Natural killer cell treated with Interleukin-12 subunit alpha and Interleukin-12 subunit beta and Interleukin-15 and Interleukin-18, amount 100 ng/mL, for 72 hours (primary cell): Measurements from ENCODE around the gene MROH2B. TPM values are rescaled to one million over a fixed set of nuclear protein-coding genes. Genes with fewer than 3 reads are reported as not detected.

Source experiments
- ATAC-seq, 2 donors: fragments of 150-1000 bp; cut with Tn5 transposase in 1 of 2; sonication (Bioruptor Pico), chemical (Tn5 transposase) in 1 of 2; 2 replicates each; pipeline ENCODE4 v1.10.0; 2021
- DNase-seq: peaks from one replicate; pipeline ENCODE4 v3.0.0; 2022; ENCODE audit warnings: low spot score
- H3K27ac Mint-ChIP-seq, 2 donors: 1 replicate in 1 of 2; 2 replicates in 1 of 2; pipeline ENCODE4 v1.8.0; 2022; ENCODE audit warnings: mixed read lengths in 2 of 2, mild to moderate bottlenecking in 1 of 2, moderate library complexity in 1 of 2
- H3K27me3 Mint-ChIP-seq, 2 donors: 1 replicate in 1 of 2; 2 replicates in 1 of 2; pipeline ENCODE4 v1.8.0; 2022; ENCODE audit warnings: mixed read lengths in 2 of 2
- H3K36me3 Mint-ChIP-seq: one replicate; pipeline ENCODE4 v1.8.0; 2022; ENCODE audit warnings: mixed read lengths
- H3K4me1 Mint-ChIP-seq, 2 donors: 1 replicate in 1 of 2; 2 replicates in 1 of 2; pipeline ENCODE4 v1.8.0; 2022; ENCODE audit warnings: low read depth in 2 of 2, mixed read lengths in 2 of 2, mild to moderate bottlenecking in 1 of 2
- H3K4me3 Mint-ChIP-seq: one replicate; pipeline ENCODE4 v1.8.0; 2022; ENCODE audit warnings: mixed read lengths
- H3K9me3 Mint-ChIP-seq: 2 replicates; pipeline ENCODE4 v1.8.0; 2022; ENCODE audit warnings: mixed read lengths
- total RNA-seq, 2 donors: library from RNA; stranded (reverse); gene quantifications; one replicate each; pipeline ENCODE4 v1.2.3, GENCODE V29; 2022

MROH2B gene
- not detected for total RNA-seq

GRCh38 chr5:41071242-41071641 lies at the start of gene MROH2B:
Gene MROH2B, minus strand, starts transcription at chr5:41071342. Its CDS starts 490 bp downstream, at chr5:41070852.
- H3K4me3 Mint-ChIP-seq, result no peak within 1 kb of the TSS
- H3K9me3 Mint-ChIP-seq, result no peaks in the 10 kb centered on the region
- no peaks in the 10 kb centered on the region for H3K4me1 Mint-ChIP-seq
- no peaks in the 10 kb centered on the region for H3K27me3 Mint-ChIP-seq
- no peak within 1 kb of the TSS for H3K27ac Mint-ChIP-seq
- ATAC-seq (no peak), DNase-seq (no peak)
- H3K36me3 Mint-ChIP-seq, result no peaks in the 10 kb centered on the region

- Mint-ChIP-seq H3K27me3 (no peaks in the 10 kb centered on the region), H3K36me3 (no peaks in the 10 kb centered on the region), H3K9me3 (peaks cover 4% of the 10 kb centered on the region), H3K4me1 (no peaks in the 10 kb centered on the region), H3K4me3 (no peak overlapping the region), H3K27ac (no peak overlapping the region)
- DNase-seq, result no peak
- ATAC-seq, result peak in 1 of 2 donors; percentile 36
Measured at GRCh38 chr5:41120600-41120999, 49.5 kb upstream of the MROH2B start.

DNA sequence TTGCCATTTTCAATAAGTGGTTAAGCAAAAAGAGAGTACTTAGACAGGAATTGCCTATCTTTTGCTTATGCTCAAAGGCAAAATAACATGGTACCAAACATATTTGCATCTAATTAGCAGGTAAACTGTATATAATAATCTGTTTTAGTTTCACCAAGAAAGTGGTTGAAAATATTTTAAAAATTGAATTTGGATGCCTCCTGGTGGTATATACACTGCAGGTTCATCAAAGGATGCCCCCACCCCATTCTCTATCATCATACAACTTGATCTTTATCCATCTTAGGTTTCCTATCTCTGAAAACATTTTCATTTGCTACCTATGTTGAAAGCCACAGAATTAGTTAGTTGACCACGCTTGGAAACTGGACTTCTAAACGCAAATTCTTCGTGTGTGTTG lies 47.0 kb upstream of the MROH2B start:
- DNase-seq (no peak), ATAC-seq (no peak)
- Mint-ChIP-seq H3K27ac (no peak overlapping the region), H3K36me3 (no peaks in the 10 kb centered on the region), H3K4me3 (no peak overlapping the region), H3K4me1 (no peaks in the 10 kb centered on the region), H3K9me3 (peaks cover 4% of the 10 kb centered on the region), H3K27me3 (no peaks in the 10 kb centered on the region)

GRCh38 chr5:41115281-41115680 lies 44.1 kb upstream of the MROH2B start:
- no peaks in the 10 kb centered on the region for H3K36me3 Mint-ChIP-seq
- ATAC-seq, result no peak
- no peaks in the 10 kb centered on the region for H3K4me1 Mint-ChIP-seq
- H3K27ac Mint-ChIP-seq, result no peak overlapping the region
- no peaks in the 10 kb centered on the region for H3K27me3 Mint-ChIP-seq
- DNase-seq, result no peak
- H3K9me3 Mint-ChIP-seq, result peaks cover 7% of the 10 kb centered on the region
- H3K4me3 Mint-ChIP-seq, result no peak overlapping the region

DNA sequence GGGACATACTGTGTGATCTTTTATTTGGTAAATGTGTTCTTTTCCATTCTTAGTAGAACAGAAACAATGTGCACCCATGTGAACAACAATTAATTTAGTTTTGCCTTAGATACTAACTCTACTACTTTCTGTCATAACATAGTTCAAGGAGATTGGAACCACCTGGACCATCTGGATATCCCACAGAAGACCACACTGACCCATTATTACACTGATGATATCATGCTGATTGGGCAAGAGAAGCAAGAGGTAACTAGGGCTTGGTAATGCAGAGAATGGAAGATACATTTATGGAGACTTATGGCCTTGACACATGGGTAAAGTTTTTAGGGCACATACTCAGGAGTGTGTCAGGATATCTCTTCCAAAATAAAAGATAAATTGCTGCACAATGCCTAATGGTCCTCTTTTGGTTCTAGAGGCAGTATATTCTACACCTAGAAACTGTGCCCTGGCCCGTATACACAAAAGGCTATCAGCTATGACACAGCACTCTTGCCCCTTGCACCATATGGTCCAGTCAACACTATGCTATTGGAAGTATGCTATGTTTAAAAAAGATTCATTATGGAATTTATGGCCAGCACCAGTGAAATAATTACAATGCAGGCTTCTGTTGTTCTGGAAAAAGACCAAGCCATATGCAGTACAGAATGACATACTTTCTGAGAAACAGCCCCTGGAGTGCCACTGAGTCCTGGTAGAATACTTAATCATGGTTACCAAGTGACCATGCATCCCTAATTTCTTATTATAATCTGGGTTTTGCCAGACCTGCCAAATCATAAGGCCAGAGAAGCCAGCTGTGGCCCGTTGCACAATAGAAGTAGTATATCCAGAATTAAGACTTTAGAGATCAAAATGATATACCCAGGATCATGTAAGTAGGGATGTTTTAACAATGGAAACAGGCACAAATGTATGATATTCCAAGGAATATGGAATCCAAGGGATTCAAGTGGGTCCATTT lies 41.6 kb upstream of the MROH2B start:
- peaks cover 7% of the 10 kb centered on the region for H3K9me3 Mint-ChIP-seq
- no peak for ATAC-seq

GRCh38 chr5:41109186-41109585 lies 38.0 kb upstream of the MROH2B start:
- no peak overlapping the region for H3K27ac Mint-ChIP-seq
- H3K4me1 Mint-ChIP-seq, result no peaks in the 10 kb centered on the region
- no peaks in the 10 kb centered on the region for H3K27me3 Mint-ChIP-seq
- no peaks in the 10 kb centered on the region for H3K36me3 Mint-ChIP-seq
- DNase-seq (no peak), ATAC-seq (no peak)
- no peak overlapping the region for H3K4me3 Mint-ChIP-seq
- H3K9me3 Mint-ChIP-seq, result peaks cover 9% of the 10 kb centered on the region

More for the DNA sequence above, 41.6 kb upstream of the MROH2B start:
- Mint-ChIP-seq H3K4me1 (no peaks in the 10 kb centered on the region), H3K36me3 (no peaks in the 10 kb centered on the region), H3K4me3 (no peak overlapping the region), H3K27ac (no peak overlapping the region), H3K27me3 (no peaks in the 10 kb centered on the region)
- no peak for DNase-seq

DNA sequence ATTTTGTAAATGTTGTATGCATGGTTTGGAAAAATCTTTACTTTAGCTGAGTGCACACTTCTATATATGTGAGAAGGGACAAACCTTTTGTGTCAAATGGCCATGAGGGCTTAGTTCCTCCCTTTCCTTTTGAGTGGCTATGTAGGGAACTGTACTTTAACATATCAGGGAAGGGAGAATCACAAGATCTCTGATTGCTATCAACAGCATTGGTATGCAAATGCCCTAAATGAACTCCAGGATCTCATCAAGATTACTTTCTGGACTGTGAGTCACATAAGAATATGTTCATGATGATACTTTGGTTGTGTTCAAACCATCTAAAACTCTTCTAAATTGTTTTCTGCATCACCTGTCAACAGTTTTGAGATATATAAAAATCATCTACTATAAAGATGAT lies 31.2 kb upstream of the MROH2B start:
- Mint-ChIP-seq H3K36me3 (no peaks in the 10 kb centered on the region), H3K4me3 (no peak overlapping the region), H3K27me3 (no peaks in the 10 kb centered on the region), H3K27ac (no peak overlapping the region), H3K9me3 (peaks cover 5% of the 10 kb centered on the region), H3K4me1 (no peaks in the 10 kb centered on the region)
- DNase-seq, result no peak
- ATAC-seq, result no peak

DNA sequence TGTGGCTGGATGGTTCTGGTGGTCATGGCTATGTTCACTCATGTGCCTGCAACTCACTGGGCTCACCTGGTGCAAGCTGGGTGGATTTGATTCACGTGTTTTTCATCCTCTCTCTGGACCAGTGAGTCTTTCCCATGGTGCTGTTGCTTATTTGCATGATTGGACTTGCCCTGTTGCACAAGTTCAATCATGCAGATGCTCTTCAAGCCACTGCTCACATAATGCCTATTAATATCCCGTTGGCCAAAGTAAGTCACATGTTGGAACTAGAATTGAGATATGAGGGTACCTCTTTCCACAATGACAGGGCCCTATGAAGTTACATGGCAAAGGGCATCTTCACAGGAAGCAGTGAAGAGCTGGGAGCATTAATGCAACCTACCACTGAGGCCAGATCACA lies 26.5 kb upstream of the MROH2B start:
- H3K27me3 Mint-ChIP-seq, result no peaks in the 10 kb centered on the region
- H3K9me3 Mint-ChIP-seq, result no peaks in the 10 kb centered on the region
- DNase-seq, result no peak
- no peak overlapping the region for H3K27ac Mint-ChIP-seq
- H3K4me3 Mint-ChIP-seq, result no peak overlapping the region
- H3K4me1 Mint-ChIP-seq, result no peaks in the 10 kb centered on the region
- H3K36me3 Mint-ChIP-seq, result no peaks in the 10 kb centered on the region
- no peak for ATAC-seq

GRCh38 chr5:41095324-41096101 lies 24.4 kb upstream of the MROH2B start:
- Mint-ChIP-seq H3K4me1 (no peaks in the 10 kb centered on the region), H3K36me3 (no peaks in the 10 kb centered on the region), H3K4me3 (no peak overlapping the region), H3K27me3 (no peaks in the 10 kb centered on the region), H3K27ac (no peak overlapping the region), H3K9me3 (no peaks in the 10 kb centered on the region)
- DNase-seq (no peak), ATAC-seq (no peak)

GRCh38 chr5:41094871-41095270 lies 23.7 kb upstream of the MROH2B start:
- DNase-seq, result no peak
- Mint-ChIP-seq H3K4me3 (no peak overlapping the region), H3K9me3 (peaks cover 3% of the 10 kb centered on the region), H3K4me1 (no peaks in the 10 kb centered on the region), H3K27ac (no peak overlapping the region), H3K27me3 (no peaks in the 10 kb centered on the region), H3K36me3 (no peaks in the 10 kb centered on the region)
- no peak for ATAC-seq

DNA sequence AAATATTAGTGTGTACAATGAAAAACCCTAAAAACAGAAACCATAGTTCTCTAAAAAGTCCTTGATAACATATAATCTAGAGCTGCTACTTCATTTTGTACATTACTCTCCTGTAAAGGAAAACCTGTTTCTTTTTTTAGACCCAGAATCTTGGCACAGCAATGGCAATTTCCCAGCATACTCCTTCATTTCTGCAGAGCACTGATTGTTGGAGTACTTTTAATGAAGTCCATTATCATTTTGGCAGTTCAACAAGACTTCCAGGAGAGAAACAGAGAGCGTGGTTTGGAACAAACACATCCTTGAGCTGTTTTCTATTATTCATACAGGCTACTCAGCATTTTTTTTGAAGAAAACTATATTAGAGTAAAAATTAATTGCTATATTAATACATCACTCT lies 22.7 kb upstream of the MROH2B start:
- no peak overlapping the region for H3K4me3 Mint-ChIP-seq
- ATAC-seq, result no peak
- peaks cover 3% of the 10 kb centered on the region for H3K9me3 Mint-ChIP-seq
- no peaks in the 10 kb centered on the region for H3K27me3 Mint-ChIP-seq
- no peaks in the 10 kb centered on the region for H3K4me1 Mint-ChIP-seq
- H3K36me3 Mint-ChIP-seq, result no peaks in the 10 kb centered on the region
- DNase-seq, result no peak
- H3K27ac Mint-ChIP-seq, result no peak overlapping the region

GRCh38 chr5:41087461-41087860 lies 16.3 kb upstream of the MROH2B start:
- Mint-ChIP-seq H3K36me3 (no peaks in the 10 kb centered on the region), H3K27me3 (no peaks in the 10 kb centered on the region), H3K27ac (no peak overlapping the region), H3K4me3 (no peak overlapping the region), H3K4me1 (no peaks in the 10 kb centered on the region), H3K9me3 (peaks cover 3% of the 10 kb centered on the region)
- ATAC-seq (no peak), DNase-seq (no peak)

DNA sequence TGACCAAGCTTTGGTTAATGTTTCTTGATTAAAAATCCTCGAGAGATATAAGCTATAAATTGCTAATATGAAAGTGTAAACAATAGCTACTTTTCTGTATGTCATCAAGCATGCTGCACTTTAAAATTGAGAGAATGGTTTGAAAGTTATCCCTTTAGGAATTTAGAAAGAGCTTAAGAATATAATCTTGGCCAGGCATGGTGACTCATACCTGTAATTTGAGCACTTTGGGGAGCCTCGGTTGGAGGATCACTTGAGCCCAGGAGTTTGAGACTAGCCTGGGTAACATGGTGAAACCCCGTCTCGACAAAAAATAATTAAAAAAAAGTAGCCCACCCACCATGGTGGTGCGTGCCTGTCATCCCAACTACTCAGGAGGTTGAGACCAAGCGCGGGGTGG lies 12.2 kb upstream of the MROH2B start:
- no peak for ATAC-seq
- DNase-seq, result no peak
- Mint-ChIP-seq H3K27ac (no peak overlapping the region), H3K4me1 (no peaks in the 10 kb centered on the region), H3K4me3 (no peak overlapping the region), H3K9me3 (no peaks in the 10 kb centered on the region), H3K27me3 (no peaks in the 10 kb centered on the region), H3K36me3 (no peaks in the 10 kb centered on the region)

GRCh38 chr5:41071975-41072374 lies 833 bp upstream of the MROH2B start:
- H3K4me3 Mint-ChIP-seq, result no peak overlapping the region
- no peaks in the 10 kb centered on the region for H3K27me3 Mint-ChIP-seq
- no peaks in the 10 kb centered on the region for H3K9me3 Mint-ChIP-seq
- no peak overlapping the region for H3K27ac Mint-ChIP-seq
- no peaks in the 10 kb centered on the region for H3K36me3 Mint-ChIP-seq
- no peaks in the 10 kb centered on the region for H3K4me1 Mint-ChIP-seq
- no peak for ATAC-seq
- no peak for DNase-seq
